Karpas-422 (cell line): ENCODE data around the gene PPP2R2D. TPM values are rescaled to one million over a fixed set of nuclear protein-coding genes. Genes with fewer than 3 reads are reported as not detected.

Source experiments
- DNase-seq: peaks from one replicate; pipeline ENCODE4 v3.0.0-alpha.2; 2015
- H2AFZ ChIP-seq: fragments of 200-600 bp; sonication (generic); 2 replicates; pipeline ENCODE4 v1.6.1; 2014; ENCODE audit warnings: antibody characterized with exemption, low read length, mixed read lengths
- H3K27ac ChIP-seq: fragments of 200-600 bp; sonication (generic); 2 replicates; pipeline ENCODE4 v1.5.1; 2014; ENCODE audit warnings: mild to moderate bottlenecking, low read length, moderate library complexity
- H3K27me3 ChIP-seq: fragments of 200-600 bp; sonication (generic); 2 replicates; pipeline ENCODE4 v1.6.1; 2014; ENCODE audit warnings: low read length, mixed read lengths
- H3K36me3 ChIP-seq: fragments of 200-600 bp; sonication (generic); 2 replicates; pipeline ENCODE4 v1.6.1; 2014; ENCODE audit warnings: low read length, mixed read lengths; ENCODE audit not compliant: insufficient read depth
- H3K4me1 ChIP-seq: fragments of 200-600 bp; sonication (generic); 2 replicates; pipeline ENCODE4 v1.6.1; 2014; ENCODE audit warnings: mild to moderate bottlenecking, low read length, mixed read lengths
- H3K4me2 ChIP-seq: fragments of 200-600 bp; sonication (generic); 2 replicates; pipeline ENCODE4 v1.6.1; 2014; ENCODE audit warnings: low read length, low read depth, mild to moderate bottlenecking; ENCODE audit not compliant: poor library complexity, severe bottlenecking
- H3K4me3 ChIP-seq: fragments of 200-600 bp; sonication (generic); 2 replicates; pipeline ENCODE4 v1.5.1; 2014; ENCODE audit warnings: mild to moderate bottlenecking, antibody characterized with exemption, low read length, mixed read lengths
- H3K79me2 ChIP-seq: fragments of 200-600 bp; sonication (generic); 2 replicates; pipeline ENCODE4 v1.6.1; 2014; ENCODE audit warnings: mild to moderate bottlenecking, low read length, mixed read lengths
- H3K9ac ChIP-seq: fragments of 200-600 bp; sonication (generic); 2 replicates; pipeline ENCODE4 v1.6.0; 2014; ENCODE audit warnings: low read length
- H3K9me2 ChIP-seq: fragments of 200-600 bp; sonication (generic), shearing (Covaris generic); replicated peaks from 2 replicates; pipeline ENCODE4 v1.6.0; 2014; ENCODE audit warnings: mild to moderate bottlenecking, low read length, moderate library complexity; ENCODE audit not compliant: insufficient read depth
- H3K9me3 ChIP-seq: fragments of 300-700, 200-600 bp; sonication (generic); 2 replicates; pipeline ENCODE4 v1.6.1; 2014; ENCODE audit warnings: low read length, mixed read lengths
- H4K20me1 ChIP-seq: fragments of 200-600 bp; sonication (generic); 2 replicates; pipeline ENCODE4 v1.6.1; 2014; ENCODE audit warnings: mild to moderate bottlenecking, antibody characterized with exemption, low read length, low read depth; ENCODE audit not compliant: insufficient read depth
- total RNA-seq: library from RNA; depleted of rRNA; stranded (reverse); fragments of >200 nt; shearing (Covaris generic); gene quantifications from 2 replicates; pipeline ENCODE4 v1.2.3, GENCODE V29; 2014; ENCODE audit warnings: low replicate concordance

Gene PPP2R2D
- total RNA-seq, 1 experiment from 2014 or later = 32.9 TPM

GRCh38 chr10:131977323-131978096 is 76.7 kb downstream of the PPP2R2D start:
- no peaks in the 10 kb centered on the region for H3K36me3 ChIP-seq
- no peaks in the 10 kb centered on the region for H3K79me2 ChIP-seq
- no peaks in the 10 kb centered on the region for H3K9me2 ChIP-seq
- no peak overlapping the region for H3K9ac ChIP-seq
- no peaks in the 10 kb centered on the region for H3K27me3 ChIP-seq
- no peak overlapping the region for H3K4me3 ChIP-seq
- H3K4me2 ChIP-seq = no peak overlapping the region
- no peak overlapping the region for H2AFZ ChIP-seq
- no peaks in the 10 kb centered on the region for H3K4me1 ChIP-seq
- H3K9me3 ChIP-seq = no peaks in the 10 kb centered on the region
- no peak overlapping the region for H3K27ac ChIP-seq
- no peak for DNase-seq
- no peaks in the 10 kb centered on the region for H4K20me1 ChIP-seq

- Histone ChIP-seq H3K9ac (no peak overlapping the region), H3K36me3 (no peaks in the 10 kb centered on the region), H4K20me1 (no peaks in the 10 kb centered on the region), H3K9me3 (no peaks in the 10 kb centered on the region), H3K4me3 (no peak overlapping the region), H3K4me2 (no peak overlapping the region), H3K9me2 (no peaks in the 10 kb centered on the region), H3K27ac (no peak overlapping the region), H3K79me2 (no peaks in the 10 kb centered on the region), H3K4me1 (no peaks in the 10 kb centered on the region), H2AFZ (no peak overlapping the region), H3K27me3 (no peaks in the 10 kb centered on the region)
- no peak for DNase-seq
Measured at GRCh38 chr10:131978366-131978765, 77.6 kb downstream of the PPP2R2D start.

GRCh38 chr10:131978851-131979250 is 78.0 kb downstream of the PPP2R2D start:
- no peak overlapping the region for H3K27ac ChIP-seq
- H3K9me3 ChIP-seq = no peaks in the 10 kb centered on the region
- H4K20me1 ChIP-seq = no peaks in the 10 kb centered on the region
- no peaks in the 10 kb centered on the region for H3K9me2 ChIP-seq
- DNase-seq = no peak
- no peak overlapping the region for H3K9ac ChIP-seq
- H2AFZ ChIP-seq = no peak overlapping the region
- no peak overlapping the region for H3K4me2 ChIP-seq
- no peaks in the 10 kb centered on the region for H3K36me3 ChIP-seq
- no peak overlapping the region for H3K4me3 ChIP-seq
- no peaks in the 10 kb centered on the region for H3K79me2 ChIP-seq
- no peaks in the 10 kb centered on the region for H3K27me3 ChIP-seq
- H3K4me1 ChIP-seq = no peaks in the 10 kb centered on the region

DNA sequence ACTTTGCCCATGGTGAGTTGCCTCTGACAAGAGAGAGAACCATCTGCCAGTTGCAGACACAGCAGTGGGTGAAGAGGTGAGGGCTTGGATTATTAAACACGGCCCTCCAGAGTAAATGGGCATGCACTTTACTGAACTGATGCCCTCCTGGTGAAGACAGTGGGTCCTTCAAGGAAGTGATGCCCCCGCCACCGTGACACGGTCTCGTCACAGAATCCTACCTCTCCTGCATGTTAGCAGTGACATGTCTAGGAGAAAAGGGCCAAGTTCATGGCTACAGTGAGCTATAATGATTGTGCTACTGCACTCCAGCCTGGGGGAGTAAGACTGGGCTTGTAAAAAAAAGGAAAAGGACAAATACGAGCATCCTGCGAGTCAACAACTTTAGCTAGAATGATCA is 78.5 kb downstream of the PPP2R2D start:
- Histone ChIP-seq H3K4me3 (no peak overlapping the region), H3K27ac (no peak overlapping the region), H3K4me1 (no peaks in the 10 kb centered on the region)

DNA sequence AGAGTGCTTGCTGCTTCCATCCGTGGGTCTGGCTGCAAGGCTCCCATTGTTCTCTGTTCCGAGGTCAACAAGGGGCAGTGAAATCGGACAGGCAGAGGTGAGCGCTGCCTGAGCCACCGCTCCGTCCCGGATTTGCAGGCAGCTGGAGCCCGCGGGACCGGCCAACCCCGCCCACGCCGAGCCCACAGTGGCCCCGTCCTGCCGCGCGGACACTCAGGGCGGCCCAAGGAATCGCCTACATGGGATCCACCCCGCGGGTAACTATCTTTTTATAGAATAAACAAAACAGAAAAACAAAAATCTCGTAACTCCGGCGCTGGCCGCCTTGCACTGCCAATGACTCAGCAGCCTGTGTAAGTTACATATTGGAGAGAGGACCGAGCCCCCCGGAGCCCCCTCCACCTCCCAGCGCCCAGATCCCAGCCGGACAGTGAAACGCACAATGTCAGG is 79.0 kb downstream of the PPP2R2D start:
- Histone ChIP-seq H3K9me3 (no peaks in the 10 kb centered on the region), H3K9me2 (no peaks in the 10 kb centered on the region), H3K9ac (no peak overlapping the region), H3K27ac (no peak overlapping the region), H3K4me1 (no peaks in the 10 kb centered on the region), H2AFZ (no peak overlapping the region), H3K4me3 (no peak overlapping the region), H3K4me2 (no peak overlapping the region), H4K20me1 (no peaks in the 10 kb centered on the region), H3K79me2 (no peaks in the 10 kb centered on the region), H3K27me3 (no peaks in the 10 kb centered on the region), H3K36me3 (no peaks in the 10 kb centered on the region)
- no peak for DNase-seq

More for the DNA sequence above, 78.5 kb downstream of the PPP2R2D start:
- Histone ChIP-seq H4K20me1 (no peaks in the 10 kb centered on the region), H3K4me2 (no peak overlapping the region), H3K9me3 (no peaks in the 10 kb centered on the region), H3K27me3 (no peaks in the 10 kb centered on the region), H3K36me3 (no peaks in the 10 kb centered on the region), H3K9ac (no peak overlapping the region), H3K79me2 (no peaks in the 10 kb centered on the region), H2AFZ (no peak overlapping the region), H3K9me2 (no peaks in the 10 kb centered on the region)
- DNase-seq = no peak

- Histone ChIP-seq H3K27ac (no peak overlapping the region), H3K36me3 (no peaks in the 10 kb centered on the region), H3K9me2 (no peaks in the 10 kb centered on the region), H3K4me1 (no peaks in the 10 kb centered on the region), H3K9me3 (no peaks in the 10 kb centered on the region), H3K9ac (no peak overlapping the region), H3K79me2 (no peaks in the 10 kb centered on the region), H3K4me2 (no peak overlapping the region), H3K27me3 (no peaks in the 10 kb centered on the region), H2AFZ (no peak overlapping the region), H3K4me3 (no peak overlapping the region), H4K20me1 (no peaks in the 10 kb centered on the region)
- no peak for DNase-seq
Measured at GRCh38 chr10:131980321-131980720, 79.5 kb downstream of the PPP2R2D start.

GRCh38 chr10:131980761-131981428 is 80.1 kb downstream of the PPP2R2D start:
- H4K20me1 ChIP-seq = no peaks in the 10 kb centered on the region
- H3K36me3 ChIP-seq = no peaks in the 10 kb centered on the region
- no peak for DNase-seq
- H3K9ac ChIP-seq = no peak overlapping the region
- no peak overlapping the region for H3K4me2 ChIP-seq
- no peak overlapping the region for H3K4me3 ChIP-seq
- H3K27ac ChIP-seq = no peak overlapping the region
- no peaks in the 10 kb centered on the region for H3K79me2 ChIP-seq
- H3K4me1 ChIP-seq = no peaks in the 10 kb centered on the region
- H3K9me2 ChIP-seq = no peaks in the 10 kb centered on the region
- H3K27me3 ChIP-seq = no peaks in the 10 kb centered on the region
- H2AFZ ChIP-seq = no peak overlapping the region
- no peaks in the 10 kb centered on the region for H3K9me3 ChIP-seq

DNA sequence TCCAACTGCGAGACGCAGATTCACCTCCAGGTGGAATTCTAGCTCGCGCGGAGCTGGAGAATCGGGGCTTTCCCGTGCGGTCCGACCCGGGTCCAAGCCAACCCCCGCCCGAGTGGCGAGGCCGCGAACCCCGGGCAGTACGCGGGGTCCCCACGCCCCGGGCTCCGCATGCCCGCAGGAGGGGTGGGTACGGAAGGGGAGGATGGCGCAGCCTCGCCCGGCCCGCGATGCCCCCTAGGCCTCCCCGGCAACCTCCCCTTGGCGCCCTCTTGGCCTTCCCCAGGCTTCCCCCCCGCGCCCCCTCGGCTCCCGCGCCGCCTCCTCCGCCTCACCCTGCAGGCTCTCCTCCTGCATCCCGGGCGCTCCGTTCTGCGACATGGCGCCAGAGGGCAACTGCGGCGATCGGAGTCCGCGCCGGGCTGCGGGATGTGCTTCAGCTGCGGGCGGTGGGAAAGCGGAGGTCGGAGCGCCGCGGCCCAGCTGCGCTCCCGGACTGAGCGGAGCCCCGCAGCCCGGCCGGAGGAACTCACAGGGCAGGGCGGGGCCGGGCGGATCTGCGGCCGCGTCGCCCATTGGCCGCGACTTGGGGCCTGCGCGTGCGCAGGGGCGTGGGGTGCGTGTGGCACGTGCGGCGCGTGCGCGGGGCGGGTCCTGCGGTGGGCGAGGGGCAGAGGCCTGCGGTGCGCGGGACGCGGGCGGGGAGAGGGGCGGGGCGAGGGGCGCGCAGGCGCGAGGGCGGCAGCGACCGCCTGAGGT is 80.8 kb downstream of the PPP2R2D start, which contains the start of gene BNIP3:
Gene BNIP3 (minus strand): TSS at position 495 of the 756 bp plus-strand sequence. CDS start 117 bp downstream, at position 378.
- H3K4me2 ChIP-seq = no peak within 1 kb of the TSS
- H3K4me3 ChIP-seq = no peak within 1 kb of the TSS
- no peak within 1 kb of the TSS for H2AFZ ChIP-seq
- no peaks in the 10 kb centered on the region for H3K9me2 ChIP-seq
- no peaks in the 10 kb centered on the region for H3K4me1 ChIP-seq
- H3K9ac ChIP-seq = no peak within 1 kb of the TSS
- H3K79me2 ChIP-seq = no peaks in the 10 kb centered on the region
- H3K9me3 ChIP-seq = no peaks in the 10 kb centered on the region
- H3K27ac ChIP-seq = no peak within 1 kb of the TSS
- no peaks in the 10 kb centered on the region for H4K20me1 ChIP-seq
- DNase-seq = no peak
- H3K27me3 ChIP-seq = no peaks in the 10 kb centered on the region
- no peaks in the 10 kb centered on the region for H3K36me3 ChIP-seq
